Activated B cell treated with CpG ODN at 0.5 μM for 24 hours (primary cell): ENCODE data around the gene NPLOC4. TPM values are rescaled to one million over a fixed set of nuclear protein-coding genes. Genes with fewer than 3 reads are reported as not detected.
A peak's percentile ranks its signal among the peaks of the same experiment; 100 is the strongest.

ENCODE experiments used
- ATAC-seq: fragments of 200-7000 bp; cut with Tn5 transposase; one replicate; pipeline ENCODE4 v1.10.0; 2021; ENCODE audit warnings: low read depth, mild to moderate bottlenecking, moderate library complexity
- CTCF ChIA-PET: fragments of 350-600 bp; sonication (Branson Sonifier 250); formaldehyde crosslinking; loops from one replicate; lab custom pipeline; 2021; ENCODE audit warnings: antibody characterized with exemption; lab: Charles Lee
- POLR2A ChIA-PET: fragments of 350-600 bp; sonication (Branson Sonifier 250); formaldehyde crosslinking; loops from one replicate; lab custom pipeline; 2021; ENCODE audit warnings: antibody characterized with exemption; lab: Charles Lee
- DNase-seq: peaks from one replicate; pipeline ENCODE4 v3.0.0; 2022
- H3K27ac Mint-ChIP-seq: one replicate; pipeline ENCODE4 v1.8.0; 2020; ENCODE audit warnings: mixed read lengths
- H3K27me3 Mint-ChIP-seq: one replicate; pipeline ENCODE4 v1.8.0; 2021; ENCODE audit warnings: mixed read lengths
- H3K36me3 Mint-ChIP-seq: one replicate; pipeline ENCODE4 v1.8.0; 2021; ENCODE audit warnings: low read depth, mixed read lengths
- H3K4me1 Mint-ChIP-seq: one replicate; pipeline ENCODE4 v1.8.0; 2021; ENCODE audit warnings: mixed read lengths
- H3K4me3 Mint-ChIP-seq: one replicate; pipeline ENCODE4 v1.8.0; 2020; ENCODE audit warnings: mild to moderate bottlenecking, mixed read lengths
- H3K9me3 Mint-ChIP-seq: one replicate; pipeline ENCODE4 v1.8.0; 2020; ENCODE audit warnings: mixed read lengths
- CTCF ChIP-seq: fragments of 200-600 bp; IDR thresholded peaks from one replicate; pipeline ENCODE4 v1.8.0; 2022; ENCODE audit warnings: antibody characterized with exemption, mild to moderate bottlenecking
- intact Hi-C: fragments of 100-400 bp; cut with micrococcal nuclease; formaldehyde crosslinking; loops from one replicate; pipeline ENCODE4 v1.15.1; 2024
- total RNA-seq: library from RNA; stranded (reverse); gene quantifications from 2 replicates; pipeline ENCODE4 v1.2.3, GENCODE V29; 2022

NPLOC4 gene
- total RNA-seq, 1 donor from 2014 or later, result 132 TPM

- no peak for DNase-seq
- intact Hi-C loops, result loop anchor here (1.0 to 10.0 kb wide), 4 partner anchors 19 to 1713 kb away; partner anchors contain the start of genes FASN and P4HB
- Mint-ChIP-seq H3K27me3 (no peaks in the 10 kb centered on the region), H3K36me3 (peaks cover 9% of the 10 kb centered on the region), H3K4me1 (peaks cover 44% of the 10 kb centered on the region), H3K9me3 (no peaks in the 10 kb centered on the region), H3K27ac (peak overlapping the region; percentile 95), H3K4me3 (peak overlapping the region; percentile 93)
- no peak for ATAC-seq
- no peak for TF ChIP-seq CTCF
- CTCF ChIA-PET, result interaction anchor here (0.6 to 2.6 kb wide), 11 partner anchors 15 to 223 kb away, joined by 3 to 23 read pairs (median 5); partner anchors contain the start of genes FAAP100 and SLC38A10
- POLR2A ChIA-PET, result interaction anchor here (0.6 to 14.0 kb wide), 41 partner anchors 9 to 931 kb away, joined by 3 to 188 read pairs (median 4); partner anchors contain the start of genes ALYREF, ANAPC11, ARL16 and BAHCC1
Measured at GRCh38 chr17:81518113-81518784, 118.7 kb downstream of the NPLOC4 start.

GRCh38 chr17:81517339-81518112, 119.4 kb downstream of the NPLOC4 start:
- Mint-ChIP-seq H3K27ac (peak overlapping the region; percentile 95), H3K4me3 (peak overlapping the region; percentile 93), H3K4me1 (peaks cover 43% of the 10 kb centered on the region), H3K9me3 (no peaks in the 10 kb centered on the region), H3K27me3 (no peaks in the 10 kb centered on the region), H3K36me3 (peaks cover 9% of the 10 kb centered on the region)
- CTCF ChIA-PET, result interaction anchor here (0.6 to 2.6 kb wide), 7 partner anchors 20 to 222 kb away, joined by 3 to 23 read pairs (median 4); partner anchors contain the start of genes FAAP100 and SLC38A10
- POLR2A ChIA-PET, result interaction anchor here (0.6 to 14.0 kb wide), 33 partner anchors 9 to 932 kb away, joined by 3 to 188 read pairs (median 4); partner anchors contain the start of genes ALYREF, ANAPC11, ARL16 and BAHCC1
- ATAC-seq (peak; percentile 53), DNase-seq (peak; percentile 74)
- intact Hi-C loops, result loop anchor here (1.0 to 10.0 kb wide), 6 partner anchors 20 to 1713 kb away; partner anchors contain the start of genes FASN and P4HB
- no peak for TF ChIP-seq CTCF

- Mint-ChIP-seq H3K36me3 (peaks cover 12% of the 10 kb centered on the region), H3K4me1 (peaks cover 43% of the 10 kb centered on the region), H3K27me3 (no peaks in the 10 kb centered on the region), H3K27ac (peak overlapping the region; percentile 95), H3K4me3 (peak overlapping the region; percentile 93), H3K9me3 (no peaks in the 10 kb centered on the region)
- intact Hi-C loops, result loop anchor here (1.0 to 10.0 kb wide), 5 partner anchors 36 to 1712 kb away; partner anchors contain the start of genes FASN and P4HB
- ChIA-PET POLR2A (interaction anchor here (0.7 to 14.0 kb wide), 12 partner anchors 8 to 225 kb away, joined by 3 to 188 read pairs (median 10); partner anchors contain the start of genes ARL16, FAAP100 and HGS), CTCF (interaction anchor here (1.5 to 2.6 kb wide), 2 partner anchors 81 to 84 kb away, joined by 4 to 23 read pairs; no protein-coding TSS in a partner anchor)
- ATAC-seq (no peak), DNase-seq (no peak)
- TF ChIP-seq CTCF, result no peak
Measured at GRCh38 chr17:81517009-81517338, 119.9 kb downstream of the NPLOC4 start.

- H3K36me3 Mint-ChIP-seq, result peaks cover 18% of the 10 kb centered on the region
- intact Hi-C loops, result loop anchor here (10.0 kb wide), 3 partner anchors 348 to 1712 kb away; partner anchors contain the start of genes FASN and P4HB
- peak overlapping the region; percentile 95 for H3K27ac Mint-ChIP-seq
- H3K4me1 Mint-ChIP-seq, result peaks cover 47% of the 10 kb centered on the region
- ChIA-PET CTCF (interaction anchor here (1.6 kb wide), 1 partner anchor 21 kb away, joined by 5 read pairs; no protein-coding TSS in a partner anchor), POLR2A (interaction anchor here (0.8 to 14.0 kb wide), 9 partner anchors 8 to 277 kb away, joined by 3 to 188 read pairs (median 13); partner anchors contain the start of genes FAAP100, NDUFAF8 and TEPSIN)
- no peak for DNase-seq
- TF ChIP-seq CTCF, result no peak
- peak overlapping the region; percentile 93 for H3K4me3 Mint-ChIP-seq
- H3K9me3 Mint-ChIP-seq, result no peaks in the 10 kb centered on the region
- no peaks in the 10 kb centered on the region for H3K27me3 Mint-ChIP-seq
- ATAC-seq, result no peak
Measured at GRCh38 chr17:81516439-81516838, 120.5 kb downstream of the NPLOC4 start.
